Ecto neural progenitor cell (in vitro differentiated cells): ENCODE results near the gene PCSK2.
A peak's percentile ranks its signal among the peaks of the same experiment; 100 is the strongest.

ENCODE experiments used
- DNase-seq: peaks from one replicate; pipeline ENCODE4 v3.0.0-alpha.2; 2018; ENCODE audit warnings: low spot score

The PCSK2 gene

DNA sequence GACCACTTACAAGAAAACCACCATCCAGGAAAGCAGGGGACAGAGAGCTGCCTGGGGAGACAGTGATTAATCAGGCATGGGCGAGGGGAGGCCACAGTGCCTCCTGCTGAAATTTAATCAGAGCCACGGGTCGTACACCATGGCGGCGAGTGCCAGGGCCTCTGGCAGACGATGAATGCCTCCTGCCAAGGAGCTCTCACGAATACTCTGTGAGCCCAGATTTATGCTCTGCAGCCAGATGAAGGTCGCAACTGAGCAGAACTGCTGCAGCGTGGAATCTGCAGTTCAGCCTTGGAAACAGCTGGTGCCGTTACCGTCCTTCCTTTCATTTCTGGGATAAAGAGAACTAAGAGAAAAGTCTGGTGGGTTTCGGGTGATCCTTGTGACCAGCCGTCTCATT is 218.7 kb downstream of the PCSK2 start:
- no peak for DNase-seq

GRCh38 chr20:17446171-17446570 is 219.3 kb downstream of the PCSK2 start:
- no peak for DNase-seq

GRCh38 chr20:17448071-17448470 is 221.2 kb downstream of the PCSK2 start:
- DNase-seq = no peak

- peak; percentile 60 for DNase-seq
Measured at GRCh38 chr20:17449031-17449430, 222.2 kb downstream of the PCSK2 start.

- no peak for DNase-seq
Measured at GRCh38 chr20:17452441-17452840, 225.6 kb downstream of the PCSK2 start.

DNA sequence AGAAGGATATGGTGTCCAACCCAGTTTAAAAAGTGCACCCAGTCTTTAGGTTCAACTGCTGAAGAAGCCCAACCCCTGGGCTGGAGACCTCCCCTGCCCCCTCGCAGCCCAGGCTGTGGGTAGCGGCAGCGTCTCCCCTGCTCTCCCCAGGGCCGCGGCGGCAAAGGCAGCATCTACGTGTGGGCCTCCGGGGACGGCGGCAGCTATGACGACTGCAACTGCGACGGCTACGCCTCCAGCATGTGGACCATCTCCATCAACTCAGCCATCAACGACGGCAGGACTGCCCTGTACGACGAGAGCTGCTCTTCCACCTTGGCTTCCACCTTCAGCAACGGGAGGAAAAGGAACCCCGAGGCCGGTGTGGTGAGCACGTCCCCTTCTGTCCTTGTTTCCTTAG is 226.8 kb downstream of the PCSK2 start:
- no peak for DNase-seq

- DNase-seq = no peak
Measured at GRCh38 chr20:17456279-17456678, 229.4 kb downstream of the PCSK2 start.

- no peak for DNase-seq
Measured at GRCh38 chr20:17457079-17457478, 230.2 kb downstream of the PCSK2 start.

- DNase-seq = no peak
Measured at GRCh38 chr20:17457588-17458190, 230.8 kb downstream of the PCSK2 start.

- DNase-seq = no peak
Measured at GRCh38 chr20:17460119-17460518, 233.3 kb downstream of the PCSK2 start.

DNA sequence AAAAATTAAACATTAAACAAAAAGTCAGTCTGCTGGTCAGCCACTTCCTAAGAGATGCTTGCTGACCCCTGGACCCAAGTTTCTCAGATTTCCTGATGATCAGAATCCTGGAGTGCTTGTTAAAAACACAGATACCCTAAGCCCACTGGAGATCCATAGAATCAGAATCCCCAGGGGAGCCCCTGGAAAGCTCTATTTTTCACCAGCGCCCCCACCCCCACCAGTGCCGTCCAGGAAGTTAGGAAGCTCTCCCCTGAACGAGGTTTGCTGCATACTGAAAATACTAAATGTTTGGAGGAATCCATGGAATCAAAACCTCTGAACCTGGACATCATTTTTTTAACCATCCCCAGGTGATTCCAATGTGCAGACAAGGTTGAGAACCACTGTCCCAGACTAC is 235.1 kb downstream of the PCSK2 start:
- peak; percentile 7 for DNase-seq

DNA sequence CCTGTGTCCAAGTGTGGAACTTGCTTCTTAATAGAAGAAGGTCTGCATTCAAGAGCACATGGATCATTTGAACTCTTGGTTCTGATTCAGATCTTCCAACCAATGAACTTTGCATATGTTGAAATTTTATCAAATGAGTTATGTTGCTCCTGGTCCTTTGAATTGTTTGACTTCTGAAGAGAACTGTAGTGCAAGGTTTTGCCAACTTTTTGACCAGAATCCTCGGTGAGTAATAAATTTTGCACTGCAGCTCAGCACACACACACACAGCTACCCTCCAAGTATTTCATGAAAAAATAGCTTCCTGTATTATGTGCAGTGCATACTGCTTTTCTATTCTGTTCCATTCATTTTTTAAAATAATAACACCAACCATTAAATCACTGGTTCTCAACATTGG is 236.9 kb downstream of the PCSK2 start:
- DNase-seq = no peak

DNA sequence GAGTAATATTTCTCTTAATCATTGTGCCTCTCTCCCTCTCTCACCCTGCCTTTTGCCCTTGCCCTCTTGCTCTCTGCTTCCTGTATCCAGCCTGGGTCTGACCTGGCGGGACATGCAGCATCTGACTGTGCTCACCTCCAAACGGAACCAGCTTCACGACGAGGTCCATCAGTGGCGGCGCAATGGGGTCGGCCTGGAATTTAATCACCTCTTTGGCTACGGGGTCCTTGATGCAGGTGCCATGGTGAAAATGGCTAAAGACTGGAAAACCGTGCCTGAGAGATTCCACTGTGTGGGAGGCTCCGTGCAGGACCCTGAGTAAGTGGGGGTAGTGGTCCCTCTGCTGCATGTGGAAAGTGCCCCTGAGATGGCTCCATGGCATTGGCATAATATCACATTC is 238.4 kb downstream of the PCSK2 start:
- no peak for DNase-seq

GRCh38 chr20:17466641-17467040 is 239.8 kb downstream of the PCSK2 start:
- DNase-seq = peak; percentile 11

GRCh38 chr20:17467120-17467655 is 240.3 kb downstream of the PCSK2 start:
- DNase-seq = peak; percentile 7

DNA sequence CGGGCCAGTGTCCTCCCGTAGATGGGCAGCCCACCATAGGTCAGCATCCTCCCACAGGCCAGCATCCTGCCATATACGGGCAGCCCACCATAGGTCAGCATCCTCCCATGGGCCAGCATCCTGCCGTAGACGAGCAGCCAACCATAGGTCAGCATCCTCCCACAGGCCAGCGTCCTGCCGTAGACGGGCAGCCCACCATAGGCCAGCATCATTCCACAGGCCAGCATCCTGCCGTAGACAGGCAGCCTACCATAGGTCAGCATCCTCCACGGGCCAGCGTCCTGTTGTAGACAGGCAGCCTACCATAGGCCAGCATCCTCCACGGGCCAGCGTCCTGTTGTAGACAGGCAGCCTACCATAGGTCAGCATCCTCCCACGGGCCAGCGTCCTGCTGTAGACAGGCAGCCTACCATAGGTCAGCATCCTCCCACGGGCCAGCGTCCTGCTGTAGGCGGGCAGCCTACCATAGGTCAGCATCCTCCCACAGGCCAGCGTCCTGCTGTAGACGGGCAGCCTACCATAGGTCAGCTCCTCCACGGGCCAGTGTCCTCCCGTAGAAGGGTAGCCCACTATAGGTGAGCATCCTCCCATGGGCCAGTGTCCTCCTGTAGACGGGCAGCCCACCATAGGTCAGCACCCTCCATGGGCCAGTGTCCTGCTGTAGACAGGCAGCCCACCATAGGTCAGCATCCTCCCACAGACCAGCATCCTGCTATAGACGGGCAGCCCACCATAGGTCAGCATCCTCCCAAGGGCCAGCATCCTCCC is 241.4 kb downstream of the PCSK2 start:
- peak; percentile 12 for DNase-seq

DNA sequence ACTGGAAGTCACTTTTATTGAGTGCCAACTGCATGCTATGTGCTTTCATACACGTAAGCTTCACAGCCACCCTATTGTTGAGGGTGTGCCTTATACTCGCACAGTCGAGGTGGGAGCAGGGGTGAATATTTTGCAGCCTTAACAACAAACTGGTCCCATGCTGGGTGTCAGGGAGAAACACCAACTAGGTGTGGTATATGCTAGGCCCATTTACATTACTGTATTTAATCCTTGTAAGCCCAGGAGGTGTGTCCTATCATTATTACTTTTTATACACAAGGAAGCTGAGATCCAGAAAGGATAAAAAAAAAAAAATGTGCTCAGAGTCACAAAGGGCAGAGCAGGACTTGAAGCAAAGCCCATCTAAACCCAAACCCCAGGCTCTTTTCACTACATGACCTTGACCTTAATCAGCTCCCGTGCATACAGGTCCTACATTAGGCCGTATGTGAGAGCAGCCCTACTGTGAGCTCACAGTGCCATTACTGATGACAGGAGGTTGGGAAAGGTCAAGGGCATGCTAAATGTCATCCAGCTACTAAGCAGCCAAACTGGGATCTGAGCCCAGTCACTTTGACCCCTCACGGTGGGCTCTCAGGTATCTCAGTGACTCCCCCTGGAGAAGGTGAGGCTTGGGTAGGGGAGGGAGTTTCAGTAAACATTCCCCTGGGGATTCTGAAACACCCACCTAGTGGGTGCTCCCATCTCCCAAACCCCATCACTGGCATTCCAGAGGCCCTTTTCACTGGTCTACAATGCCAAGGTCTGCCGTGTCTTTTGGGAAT is 242.6 kb downstream of the PCSK2 start:
- DNase-seq = peak; percentile 6

GRCh38 chr20:17470521-17470920 is 243.7 kb downstream of the PCSK2 start:
- no peak for DNase-seq

DNA sequence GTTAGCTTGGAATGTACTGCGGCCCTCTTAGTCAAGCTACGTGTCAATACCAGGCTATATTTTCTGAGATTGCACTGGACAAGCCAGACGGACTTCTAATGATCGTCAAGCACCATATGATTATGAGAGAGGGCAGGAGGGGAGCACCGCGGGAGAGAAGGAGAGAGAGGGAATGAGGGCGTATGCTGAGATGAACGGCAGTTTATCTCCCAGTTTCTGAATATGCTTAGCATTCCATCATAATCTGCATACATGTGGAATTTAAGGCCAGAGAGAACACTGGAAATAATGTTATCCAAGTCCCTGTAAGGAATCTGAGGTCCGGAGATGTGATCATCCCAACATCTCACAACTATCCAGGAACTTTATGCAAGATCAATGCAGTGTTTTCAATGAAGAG is 244.1 kb downstream of the PCSK2 start:
- DNase-seq = no peak

DNA sequence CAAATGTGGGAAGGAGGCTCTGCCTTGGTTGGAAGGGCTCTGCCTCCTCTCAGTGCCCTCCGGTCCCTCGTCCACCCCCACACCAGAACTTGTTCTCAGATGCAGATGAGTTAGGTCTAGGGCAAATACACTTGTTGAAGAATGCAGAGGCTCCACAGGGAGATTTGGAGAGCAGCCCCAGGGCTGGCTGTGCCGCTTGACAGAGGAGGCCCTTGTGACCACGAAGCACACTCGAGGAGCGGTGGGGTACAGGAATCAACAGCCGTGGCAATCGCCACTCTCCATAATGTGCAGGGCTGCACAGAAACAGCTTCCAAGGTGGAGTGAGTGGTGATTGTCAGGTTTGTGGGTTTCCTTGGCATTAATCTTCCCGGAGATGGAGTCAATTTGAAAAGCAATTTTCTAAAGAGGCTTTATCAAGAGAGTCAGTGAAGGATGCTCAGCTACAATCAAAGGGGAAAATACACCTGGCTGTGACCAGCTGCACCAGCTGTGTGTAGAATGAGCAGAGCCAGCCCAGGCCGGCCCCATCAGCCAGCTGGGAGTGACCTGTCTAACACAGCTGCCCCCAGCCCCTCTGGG is 244.9 kb downstream of the PCSK2 start:
- peak; percentile 39 for DNase-seq

GRCh38 chr20:17473659-17474058 is 246.8 kb downstream of the PCSK2 start:
- DNase-seq = peak; percentile 9

DNA sequence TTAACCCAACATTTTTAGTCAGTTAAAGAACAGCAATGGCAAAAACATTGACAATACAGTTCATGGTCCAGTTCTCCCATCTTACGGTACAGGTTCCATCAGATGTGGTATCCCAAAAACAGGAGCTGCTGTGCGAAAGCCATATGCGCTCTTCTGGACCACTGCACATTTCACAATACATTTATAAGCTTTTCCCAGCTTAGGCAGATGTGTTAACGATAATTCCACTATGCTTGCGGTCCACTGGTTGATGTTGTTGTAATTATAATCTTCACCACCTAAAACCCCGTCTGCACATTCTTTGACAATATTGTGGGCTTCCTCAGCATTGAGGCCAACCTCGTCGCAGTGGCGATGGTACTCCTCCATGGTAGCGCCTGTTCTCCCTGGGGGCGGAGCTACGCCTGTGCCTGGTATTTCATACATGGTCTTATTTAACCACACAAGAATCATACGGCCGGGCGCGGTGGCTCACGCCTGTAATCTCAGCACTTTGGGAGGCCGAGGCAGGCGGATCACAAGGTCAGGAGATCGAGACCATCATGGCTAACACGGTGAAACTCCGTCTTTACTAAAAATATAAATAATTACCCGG is 252.3 kb downstream of the PCSK2 start:
- no peak for DNase-seq
